Measurements from ENCODE around the gene MAN2A1.

The MAN2A1 gene

DNA sequence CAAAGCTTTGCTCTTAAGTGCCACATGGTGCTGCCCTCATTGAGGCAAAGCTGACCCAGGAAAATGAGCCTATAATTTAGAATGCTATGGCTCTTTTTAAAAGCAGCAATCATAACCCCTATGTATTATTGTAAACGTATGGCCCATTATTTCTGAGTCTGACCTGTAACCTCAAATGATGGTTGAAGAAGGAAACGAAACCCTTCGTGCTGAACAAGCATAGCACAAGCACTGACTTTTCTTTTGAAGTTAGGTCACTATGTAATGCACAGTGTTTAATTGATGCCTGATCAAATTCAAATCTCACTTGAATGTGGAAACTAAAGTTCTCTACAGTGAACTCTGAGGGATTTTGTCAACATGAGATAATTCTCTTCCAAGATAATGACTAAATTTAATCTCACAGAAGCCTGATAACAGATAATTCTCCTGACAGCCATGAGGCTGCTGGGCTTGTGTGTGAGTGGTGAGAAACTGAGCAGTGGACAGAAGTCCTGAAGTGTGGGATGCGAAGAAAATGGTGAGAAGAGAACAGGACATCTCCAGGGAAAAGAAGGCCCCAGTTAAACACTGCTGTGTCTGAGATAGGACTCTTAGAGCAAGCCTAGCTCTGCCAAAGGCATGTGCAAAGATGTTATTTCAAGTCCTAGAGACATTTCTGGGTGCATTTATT lies 226.9 kb downstream of the MAN2A1 start:
- DNase-seq: no peak

Measured in kidney glomerular epithelial cell (primary cell).